Kidney epithelial cell (primary cell): ENCODE measurements around the gene PIEZO1. TPM values are rescaled to one million over a fixed set of nuclear protein-coding genes. Genes with fewer than 3 reads are reported as not detected.

Experiments
- DNase-seq: peaks from one replicate; pipeline ENCODE4 v3.0.0-alpha.2; 2010; ENCODE audit warnings: low read depth
- H3K27me3 ChIP-seq: 2 replicates; pipeline ENCODE4 v1.6.0; 2011; ENCODE audit warnings: low read length; ENCODE audit not compliant: control insufficient read depth, insufficient read depth
- H3K36me3 ChIP-seq: 2 replicates; pipeline ENCODE4 v1.5.1; 2011; ENCODE audit warnings: low read length; ENCODE audit not compliant: control insufficient read depth, insufficient read depth
- H3K4me3 ChIP-seq: 2 replicates; pipeline ENCODE4 v1.5.1; 2011; ENCODE audit warnings: low read depth, mild to moderate bottlenecking, control low read depth, low read length
- total RNA-seq: library from RNA; depleted of rRNA; stranded (reverse); fragments of >200 nt; gene quantifications from 2 replicates; pipeline ENCODE4 v1.2.3, GENCODE V29; 2015
- TF ChIP-seq, protein P1 (sequence below): IDR thresholded peaks from 2 replicates; pipeline ENCODE4 v1.5.1; 2011; ENCODE audit warnings: mild to moderate bottlenecking, moderate library complexity, low read length, control low read depth, inconsistent platforms; ENCODE audit not compliant: insufficient read depth, poor library complexity, severe bottlenecking

PIEZO1 gene
- total RNA-seq, 1 donor from 2014 or later = 309 TPM

DNA sequence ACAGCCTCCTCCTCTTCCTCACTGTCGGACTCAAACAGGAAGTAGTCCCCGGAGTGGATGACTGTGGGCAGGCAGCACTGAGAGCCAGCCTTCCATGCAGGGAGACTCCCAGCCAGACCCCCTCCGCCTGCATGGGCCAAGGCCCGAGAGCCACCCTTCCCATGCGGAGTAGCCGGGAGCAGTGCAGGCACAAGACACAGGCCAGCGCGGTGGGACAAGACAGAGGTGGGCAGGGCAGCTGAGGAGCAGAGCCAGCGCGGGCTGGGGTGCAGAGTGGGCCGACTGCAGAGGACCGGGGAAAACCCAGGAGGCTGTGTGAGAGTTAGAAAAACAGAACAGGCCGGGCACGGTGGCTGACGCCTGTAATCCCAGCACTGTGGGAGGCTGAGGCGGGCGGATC is 61.1 kb downstream of the PIEZO1 start:
- Histone ChIP-seq H3K4me3 (no peak overlapping the region), H3K27me3 (no peaks in the 10 kb centered on the region), H3K36me3 (peaks cover 10% of the 10 kb centered on the region)
- TF ChIP-seq, protein P1, sequence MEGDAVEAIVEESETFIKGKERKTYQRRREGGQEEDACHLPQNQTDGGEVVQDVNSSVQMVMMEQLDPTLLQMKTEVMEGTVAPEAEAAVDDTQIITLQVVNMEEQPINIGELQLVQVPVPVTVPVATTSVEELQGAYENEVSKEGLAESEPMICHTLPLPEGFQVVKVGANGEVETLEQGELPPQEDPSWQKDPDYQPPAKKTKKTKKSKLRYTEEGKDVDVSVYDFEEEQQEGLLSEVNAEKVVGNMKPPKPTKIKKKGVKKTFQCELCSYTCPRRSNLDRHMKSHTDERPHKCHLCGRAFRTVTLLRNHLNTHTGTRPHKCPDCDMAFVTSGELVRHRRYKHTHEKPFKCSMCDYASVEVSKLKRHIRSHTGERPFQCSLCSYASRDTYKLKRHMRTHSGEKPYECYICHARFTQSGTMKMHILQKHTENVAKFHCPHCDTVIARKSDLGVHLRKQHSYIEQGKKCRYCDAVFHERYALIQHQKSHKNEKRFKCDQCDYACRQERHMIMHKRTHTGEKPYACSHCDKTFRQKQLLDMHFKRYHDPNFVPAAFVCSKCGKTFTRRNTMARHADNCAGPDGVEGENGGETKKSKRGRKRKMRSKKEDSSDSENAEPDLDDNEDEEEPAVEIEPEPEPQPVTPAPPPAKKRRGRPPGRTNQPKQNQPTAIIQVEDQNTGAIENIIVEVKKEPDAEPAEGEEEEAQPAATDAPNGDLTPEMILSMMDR = no peak
- no peak for DNase-seq

DNA sequence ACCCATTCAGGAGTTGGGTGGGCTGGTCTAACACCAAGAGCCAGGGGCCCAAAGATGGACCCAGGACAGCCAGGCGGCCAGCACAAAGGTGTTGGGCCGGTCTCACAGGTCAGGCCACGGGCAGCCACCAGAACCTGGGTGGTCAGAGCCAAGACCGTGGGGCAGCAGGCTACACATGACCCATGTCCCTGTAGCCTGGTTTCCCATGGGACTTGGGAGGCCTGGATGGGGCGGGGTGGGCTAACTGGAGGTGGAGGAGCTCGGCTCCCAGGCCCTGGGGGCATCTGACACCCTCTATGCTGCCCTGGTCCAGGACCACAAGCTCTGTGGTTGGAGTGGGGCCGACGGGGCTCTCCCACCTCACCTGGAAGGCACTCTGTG is 61.5 kb downstream of the PIEZO1 start:
- DNase-seq = no peak
- TF ChIP-seq, protein P1 = no peak
- no peaks in the 10 kb centered on the region for H3K27me3 ChIP-seq
- no peak overlapping the region for H3K4me3 ChIP-seq
- H3K36me3 ChIP-seq = peaks cover 10% of the 10 kb centered on the region

DNA sequence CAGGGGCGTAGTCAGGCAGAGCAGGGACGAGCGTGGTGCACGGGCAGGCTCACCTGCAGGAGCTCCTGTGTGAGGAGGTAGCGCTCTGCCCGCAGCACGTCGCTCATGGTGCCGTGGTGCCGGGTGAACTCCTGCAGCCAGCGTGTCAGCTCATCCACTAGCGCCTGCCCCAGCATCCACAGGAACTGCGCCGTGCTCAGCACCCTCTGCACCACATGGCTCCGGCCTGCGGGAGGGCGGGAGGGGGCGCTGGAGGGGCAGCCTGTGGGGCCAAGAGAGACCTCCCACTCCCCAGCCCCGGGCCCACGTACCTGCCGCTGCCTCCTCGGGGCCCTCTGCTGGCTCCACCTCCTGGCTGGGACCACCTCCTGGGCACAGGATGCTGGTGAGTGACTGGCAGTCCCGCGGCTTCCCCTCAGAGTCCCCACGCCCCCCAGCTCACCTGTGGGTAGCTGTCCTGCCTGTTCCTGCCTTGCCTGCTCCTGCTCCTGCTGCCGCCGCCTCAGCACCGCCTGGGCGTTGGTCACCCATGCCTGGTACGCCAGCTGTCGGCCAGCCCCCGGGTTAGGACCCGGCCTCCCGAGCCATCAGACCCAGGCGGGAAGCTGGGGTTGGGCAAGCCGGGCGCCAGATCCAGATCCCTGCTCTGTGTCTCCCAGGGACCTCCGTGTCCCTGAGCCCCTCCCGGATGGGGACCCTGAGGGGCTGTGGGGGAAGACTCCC is 62.1 kb downstream of the PIEZO1 start:
- H3K4me3 ChIP-seq = no peak overlapping the region
- H3K36me3 ChIP-seq = peaks cover 10% of the 10 kb centered on the region
- DNase-seq = no peak
- H3K27me3 ChIP-seq = no peaks in the 10 kb centered on the region
- TF ChIP-seq, protein P1 = no peak

DNA sequence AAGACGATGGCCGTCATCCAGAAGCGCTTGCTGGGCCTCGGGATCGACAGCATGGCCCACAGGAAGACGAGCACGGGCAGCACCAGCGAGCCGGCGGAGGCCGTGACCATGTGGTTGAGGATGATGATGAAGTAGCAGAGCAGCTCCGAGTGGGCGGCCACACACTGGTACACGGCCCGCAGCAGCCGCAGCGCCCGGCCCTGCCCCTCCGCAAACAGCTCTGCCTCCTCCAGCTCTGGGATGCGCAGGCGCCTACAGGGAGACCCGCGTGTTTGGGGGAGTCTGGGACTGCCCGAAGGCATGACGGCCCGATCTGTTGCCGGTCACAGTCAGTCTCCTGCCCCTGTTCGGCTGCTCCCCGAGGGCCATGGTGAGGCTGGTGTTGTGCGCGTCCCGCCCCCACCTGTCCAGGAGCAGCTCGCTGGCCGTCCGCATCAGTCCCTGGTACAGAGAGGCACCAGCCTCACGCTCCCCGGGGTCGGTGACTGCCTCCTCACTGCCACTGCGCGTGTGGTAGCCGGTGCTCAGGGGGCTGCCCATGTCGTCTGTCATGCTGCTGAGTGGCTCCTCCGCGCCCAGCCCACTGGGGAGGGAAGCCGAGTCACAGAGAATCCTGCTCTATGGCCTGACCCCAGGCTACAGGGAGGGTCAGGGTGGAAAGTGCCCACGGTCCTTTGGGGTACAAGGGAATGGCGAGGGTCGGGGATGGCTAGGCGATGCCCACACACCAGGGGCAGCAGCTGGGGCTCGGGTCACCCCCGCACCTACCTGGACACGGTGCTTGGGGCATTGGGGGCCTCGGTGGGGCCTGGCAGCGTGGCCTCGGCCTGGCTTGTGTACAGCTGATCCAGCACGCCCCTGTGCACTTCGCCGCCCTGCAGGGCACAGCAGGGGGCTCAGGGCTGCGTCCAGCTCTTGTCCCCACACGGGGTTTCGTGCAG is 62.9 kb downstream of the PIEZO1 start:
- H3K4me3 ChIP-seq = no peak overlapping the region
- peaks cover 10% of the 10 kb centered on the region for H3K36me3 ChIP-seq
- no peaks in the 10 kb centered on the region for H3K27me3 ChIP-seq
- TF ChIP-seq, protein P1 = no peak
- no peak for DNase-seq

DNA sequence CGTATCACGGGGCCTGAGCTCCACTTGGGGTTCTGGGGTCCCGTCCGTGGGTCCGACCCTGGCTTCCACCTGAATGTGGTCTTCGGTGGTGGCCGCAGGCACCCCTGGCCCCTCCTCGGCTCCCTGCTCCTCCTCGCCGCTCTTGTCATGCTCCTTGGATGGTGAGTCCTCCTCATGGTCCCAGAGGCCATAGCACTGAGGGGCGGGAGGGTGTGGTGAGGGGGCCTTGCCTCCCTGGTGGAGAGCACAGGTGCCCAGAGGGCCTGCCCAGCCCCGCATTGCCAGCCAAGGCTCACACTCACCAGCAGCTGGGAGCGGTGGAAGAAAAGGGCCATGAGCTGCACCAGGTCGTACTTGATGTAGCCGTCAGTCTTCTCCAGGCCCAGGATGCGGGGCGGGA is 63.8 kb downstream of the PIEZO1 start:
- H3K27me3 ChIP-seq = no peaks in the 10 kb centered on the region
- TF ChIP-seq, protein P1 = no peak
- no peak overlapping the region for H3K4me3 ChIP-seq
- peaks cover 11% of the 10 kb centered on the region for H3K36me3 ChIP-seq
- no peak for DNase-seq
